SK-N-SH (cell line): ENCODE measurements around the gene ALG3. TPM values are rescaled to one million over a fixed set of nuclear protein-coding genes. Genes with fewer than 3 reads are reported as not detected.
A peak's percentile ranks its signal among the peaks of the same experiment; 100 is the strongest.

Experiments used
- CTCF ChIA-PET: fragments of 300-600, 350-600 bp; formaldehyde crosslinking; extraction: SDS; loops from one replicate; lab custom pipeline; 2021; lab: Yijun Ruan, JAX
- POLR2A ChIA-PET: fragments of 350-600 bp; sonication (Branson Sonifier 250); formaldehyde crosslinking; extraction: SDS; loops from one replicate; lab custom pipeline; 2020; ENCODE audit warnings: antibody characterized with exemption, inconsistent platforms; lab: Yijun Ruan, JAX
- DNase-seq: peaks from one replicate; pipeline ENCODE4 v3.0.0; 2012
- H2AFZ ChIP-seq: fragments of 200-600 bp; sonication (generic); 2 replicates; pipeline ENCODE4 v1.8.1; 2016; ENCODE audit warnings: antibody characterized with exemption, mild to moderate bottlenecking, low read depth
- H3F3A ChIP-seq: fragments of 200-600 bp; sonication (generic); replicated peaks from 2 replicates; pipeline ENCODE3; 2016; ENCODE audit warnings: antibody characterized with exemption, mild to moderate bottlenecking; ENCODE audit not compliant: insufficient read depth
- H3K27ac ChIP-seq, 2 experiments: fragments of 200-500 bp in 1 of 2; fragments of 200-600 bp in 1 of 2; sonication (Bioruptor generic) in 1 of 2; sonication (generic), shearing (Covaris generic) in 1 of 2; 2 replicates each; pipeline versions ENCODE4 v1.5.1 to v1.6.1; 2014 to 2016; ENCODE audit warnings: low read depth in 2 of 2, inconsistent platforms in 1 of 2, low read length in 1 of 2, mild to moderate bottlenecking in 1 of 2, mixed read lengths in 1 of 2
- H3K27me3 ChIP-seq: fragments of 200-600 bp; sonication (generic), shearing (Covaris generic); 2 replicates; pipeline ENCODE4 v1.6.1; 2016; ENCODE audit warnings: mixed run types; ENCODE audit not compliant: insufficient read depth
- H3K36me3 ChIP-seq, 2 experiments: fragments of 200-500 bp in 1 of 2; fragments of 200-600 bp in 1 of 2; sonication (Bioruptor generic) in 1 of 2; sonication (generic) in 1 of 2; replicated peaks in 1 of 2; 2 replicates each; pipeline versions ENCODE3 to v1.5.1; 2014 to 2016; ENCODE audit warnings: low read length in 1 of 2, mild to moderate bottlenecking in 1 of 2; ENCODE audit not compliant: insufficient read depth in 2 of 2, control insufficient read depth in 1 of 2
- H3K4me1 ChIP-seq, 2 experiments: fragments of 200-500 bp in 1 of 2; fragments of 200-600 bp in 1 of 2; sonication (Bioruptor generic) in 1 of 2; sonication (generic), shearing (Covaris generic) in 1 of 2; 2 replicates each; pipeline versions ENCODE4 v1.5.1 to v1.6.1; 2014 to 2016; ENCODE audit warnings: low read depth in 1 of 2, low read length in 1 of 2, mixed run types in 1 of 2; ENCODE audit not compliant: insufficient read depth in 2 of 2, control insufficient read depth in 1 of 2
- H3K4me2 ChIP-seq: fragments of 200-600 bp; sonication (generic), shearing (Covaris generic); 2 replicates; pipeline ENCODE4 v1.6.1; 2017; ENCODE audit warnings: mixed run types
- H3K4me3 ChIP-seq, 2 experiments: fragments of 200-500 bp in 1 of 2; fragments of 200-600 bp in 1 of 2; sonication (Bioruptor generic) in 1 of 2; sonication (generic), shearing (Covaris generic) in 1 of 2; 2 replicates each; pipeline versions ENCODE4 v1.5.1 to v1.8.1; 2014 to 2016; ENCODE audit warnings: low read depth in 2 of 2, inconsistent platforms in 1 of 2, low read length in 1 of 2, mild to moderate bottlenecking in 1 of 2, mixed read lengths in 1 of 2, moderate library complexity in 1 of 2
- H3K79me2 ChIP-seq: fragments of 200-600 bp; sonication (generic); 2 replicates; pipeline ENCODE4 v1.8.1; 2017; ENCODE audit warnings: mild to moderate bottlenecking; ENCODE audit not compliant: insufficient read depth
- H3K9ac ChIP-seq: fragments of 200-600 bp; sonication (generic); 2 replicates; pipeline ENCODE4 v1.6.1; 2017; ENCODE audit warnings: mixed run types
- H3K9me2 ChIP-seq: fragments of 200-600 bp; sonication (generic); 2 replicates; pipeline ENCODE4 v1.6.1; 2017; ENCODE audit warnings: mixed run types
- H3K9me3 ChIP-seq: fragments of 200-600 bp; sonication (generic); 2 replicates; pipeline ENCODE4 v1.6.1; 2017; ENCODE audit warnings: mixed run types, mild to moderate bottlenecking, moderate library complexity
- H4K20me1 ChIP-seq: fragments of 200-600 bp; sonication (generic); 2 replicates; pipeline ENCODE4 v1.6.1; 2017; ENCODE audit warnings: mild to moderate bottlenecking, mixed run types; ENCODE audit not compliant: insufficient read depth
- EP300 ChIP-seq, 2 experiments: IDR thresholded peaks; 2 replicates each; pipeline versions ENCODE4 v1.4.0 to v1.6.1; 2012; ENCODE audit warnings: borderline replicate concordance in 1 of 2, low read depth in 1 of 2, low read length in 1 of 2
- FOXJ3 ChIP-seq: sonication (generic); formaldehyde crosslinking; IDR thresholded peaks from 2 replicates; pipeline ENCODE4 v1.5.1; 2020; ENCODE audit warnings: mild to moderate bottlenecking, missing genetic modification reagents
- GABPA ChIP-seq: IDR thresholded peaks from 2 replicates; pipeline ENCODE4 v1.4.0; 2012; ENCODE audit warnings: low read depth, mild to moderate bottlenecking
- GATA2 ChIP-seq: sonication (generic); formaldehyde crosslinking; IDR thresholded peaks from 2 replicates; pipeline ENCODE4 v1.5.0; 2020; ENCODE audit warnings: mild to moderate bottlenecking, missing genetic modification reagents
- MAX ChIP-seq: IDR thresholded peaks from 2 replicates; pipeline ENCODE4 v1.4.0; 2012; ENCODE audit warnings: low read depth
- MXI1 ChIP-seq: IDR thresholded peaks from 2 replicates; pipeline ENCODE4 v1.6.1; 2012; ENCODE audit warnings: mild to moderate bottlenecking, low read depth, low read length, improper control_type of control experiment
- RAD21 ChIP-seq: IDR thresholded peaks from 2 replicates; pipeline ENCODE4 v1.6.1; 2012; ENCODE audit warnings: mild to moderate bottlenecking, low read length
- RXRA ChIP-seq: IDR thresholded peaks from 2 replicates; pipeline ENCODE4 v1.4.0; 2012; ENCODE audit warnings: low read depth, mild to moderate bottlenecking, borderline replicate concordance
- SMC3 ChIP-seq: IDR thresholded peaks from 2 replicates; pipeline ENCODE4 v1.6.1; 2012; ENCODE audit warnings: low read depth, low read length, improper control_type of control experiment
- TAF1 ChIP-seq: IDR thresholded peaks from 2 replicates; pipeline ENCODE4 v1.6.1; 2012; ENCODE audit warnings: low read depth, mild to moderate bottlenecking, low read length, moderate library complexity, borderline replicate concordance
- TEAD4 ChIP-seq: IDR thresholded peaks from 2 replicates; pipeline ENCODE4 v1.4.0; 2012; ENCODE audit warnings: mild to moderate bottlenecking, borderline replicate concordance; ENCODE audit not compliant: insufficient read depth
- USF1 ChIP-seq: IDR thresholded peaks from 2 replicates; pipeline ENCODE4 v1.4.0; 2012; ENCODE audit warnings: low read depth, borderline replicate concordance
- WGBS: methylation state at CpG from one replicate; pipeline ENCODE4 v1.1.6; 2017; ENCODE audit warnings: low lambda C conversion rate; 5-methylcytosine and 5-hydroxymethylcytosine counted together
- polyA plus RNA-seq, 3 experiments: library from polyadenylated mRNA; depleted of rRNA; stranded (reverse); fragments of >200 nt; gene quantifications; 2 replicates each; pipeline ENCODE4 v1.2.3, GENCODE V29; 2012

ALG3 gene
- polyA plus RNA-seq, 1 of the 3 experiments (the other 2 are of a cell fraction), result 66.0 TPM

- DNase-seq, result peak; percentile 51
- CTCF ChIA-PET, result interaction anchor here (1.1 to 4.1 kb wide), 6 partner anchors 10 to 364 kb away, joined by 3 to 25 read pairs (median 8); partner anchors contain the start of gene EEF1AKMT4
- no peak overlapping the region for H3K4me2 ChIP-seq
These were observed 10.7 kb upstream of the ALG3 start for GRCh38 chr3:184259396-184259877.

DNA sequence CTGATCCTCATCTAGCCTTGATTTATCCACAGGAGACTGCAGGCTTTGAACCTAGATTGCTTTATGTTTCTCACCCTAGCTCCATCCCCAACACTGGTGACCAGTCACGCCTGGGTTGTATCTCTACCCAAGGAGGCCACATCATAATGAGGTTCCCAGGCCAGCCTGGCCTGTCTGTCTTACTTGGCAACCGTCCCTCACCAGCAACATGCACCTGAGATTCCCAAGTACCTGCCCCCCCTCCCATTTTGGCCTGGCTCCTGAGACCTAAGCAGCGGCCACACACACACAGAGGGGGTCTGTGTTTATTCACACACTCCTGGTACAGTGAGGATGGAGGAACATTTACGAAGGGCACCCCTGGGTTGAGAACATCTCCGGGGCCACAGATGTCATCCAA, 10.2 kb upstream of the ALG3 start:
- DNase-seq, result no peak

More at GRCh38 chr3:184259396-184259877, 10.7 kb upstream of the ALG3 start:
- Histone ChIP-seq H3K4me1 (peaks cover 0 to 22% of the 10 kb centered on the region in 2 experiments; a peak in 1 of 4 replicates), H3K79me2 (no peaks in the 10 kb centered on the region), H2AFZ (no peak overlapping the region), H3K27me3 (no peaks in the 10 kb centered on the region), H3K36me3 (no peaks in the 10 kb centered on the region), H3K9me2 (no peaks in the 10 kb centered on the region), H3F3A (peaks cover 4% of the 10 kb centered on the region), H3K4me3 (peak overlapping the region in 1 of 2 experiments; percentile 23; a peak in 1 of 4 replicates), H4K20me1 (peaks cover 24% of the 10 kb centered on the region), H3K9me3 (no peaks in the 10 kb centered on the region), H3K9ac (no peak overlapping the region), H3K27ac (no peak overlapping the region)
- no peak for TF ChIP-seq RAD21
- TF ChIP-seq SMC3, result no peak
- POLR2A ChIA-PET, result interaction anchor here (1.4 kb wide), 1 partner anchor 103 kb away, joined by 3 read pairs; no protein-coding TSS in a partner anchor
- WGBS, result 49% methylated on average over 7 of the region's 28 CpGs

More for the DNA sequence above, 10.2 kb upstream of the ALG3 start:
- Histone ChIP-seq H2AFZ (no peak overlapping the region), H3K4me3 (no peak overlapping the region), H3K36me3 (no peaks in the 10 kb centered on the region), H4K20me1 (peaks cover 24% of the 10 kb centered on the region), H3K9me2 (no peaks in the 10 kb centered on the region), H3K4me2 (no peak overlapping the region), H3K27me3 (no peaks in the 10 kb centered on the region), H3F3A (peaks cover 4% of the 10 kb centered on the region), H3K9ac (no peak overlapping the region), H3K9me3 (no peaks in the 10 kb centered on the region), H3K79me2 (no peaks in the 10 kb centered on the region), H3K27ac (no peak overlapping the region), H3K4me1 (peaks cover 0 to 22% of the 10 kb centered on the region in 2 experiments; a peak in 1 of 4 replicates)
- 93% methylated on average over 5 of the region's 5 CpGs for WGBS
- CTCF ChIA-PET, result interaction anchor here (0.6 to 1.5 kb wide), 4 partner anchors 9 to 109 kb away, joined by 3 to 10 read pairs (median 3); partner anchors contain the start of gene EEF1AKMT4
- POLR2A ChIA-PET, result no interaction called here
- TF ChIP-seq FOXJ3 (CRISPR knock-in tag) (no peak), USF1 (no peak), EP300 (IDR thresholded peaks at IDR 0.05; ENCODE audit: borderline replicate concordance in 1 of 2, low read depth in 1 of 2, low read length in 1 of 2) (no peak), GABPA (no peak), GATA2 (CRISPR knock-in tag) (no peak), TEAD4 (no peak), RXRA (no peak), TAF1 (no peak), SMC3 (no peak), MAX (no peak), MXI1 (no peak)
